Measurements from ENCODE around the gene C1QA. TPM values are rescaled to one million over a fixed set of nuclear protein-coding genes. Genes with fewer than 3 reads are reported as not detected.

The C1QA gene
- polyA plus RNA-seq, 2 of the 4 experiments (the other 2 are of a cell fraction): not detected

DNA sequence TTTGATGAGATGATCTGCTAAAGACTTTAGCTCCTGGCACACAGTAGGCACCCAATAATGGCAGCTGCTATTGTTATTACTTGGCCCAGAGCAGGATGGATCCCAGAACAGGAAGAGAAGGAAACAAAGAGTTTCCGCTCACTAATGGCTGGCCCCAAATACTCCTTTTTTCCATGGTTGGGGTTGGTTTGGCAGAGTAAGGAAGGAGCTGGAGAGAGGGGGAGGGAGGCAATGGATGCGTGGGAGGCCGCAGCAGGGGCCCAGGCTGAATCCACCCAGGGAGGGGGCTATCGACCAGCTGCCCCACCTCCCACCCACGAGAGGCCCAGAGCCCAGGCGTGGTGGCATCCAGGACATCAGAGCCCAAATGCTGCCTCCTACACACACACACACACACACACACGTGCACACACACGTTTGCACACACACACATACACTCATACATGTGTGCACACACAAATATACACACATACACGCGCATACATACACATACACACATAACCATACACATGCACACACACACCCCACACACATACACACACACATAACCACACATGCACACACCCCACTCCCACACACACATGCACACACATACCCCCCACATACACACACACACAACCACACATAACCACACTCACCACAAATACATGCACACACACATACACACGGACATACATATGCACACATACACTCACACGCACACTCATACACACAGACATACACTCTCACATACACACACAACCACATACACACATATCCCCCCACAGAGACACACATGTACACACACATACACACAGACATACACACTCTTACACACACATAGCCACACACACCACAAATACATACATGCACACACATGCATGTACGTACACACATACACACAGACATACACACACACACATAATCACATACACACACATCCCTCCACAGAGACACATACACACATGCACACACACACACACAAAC, 41.8 kb downstream of the C1QA start:
- Histone ChIP-seq H3K9me3 (no peaks in the 10 kb centered on the region), H3K4me1 (0 out of 3 replicates have a peak, but pooled peaks cover 4% of the 10 kb centered on the region), H3K27ac (no peak overlapping the region), H3K4me2 (no peak overlapping the region), H3K4me3 (no peak overlapping the region)
- ChIA-PET CTCF (interaction anchor here (1.4 to 9.5 kb wide), 3 partner anchors 210 to 286 kb away, joined by 5 to 129 read pairs (median 7); no protein-coding TSS in a partner anchor), POLR2A (no interaction called here)
- WGBS (ENCODE audit: missing lambda C conversion rate): 77% methylated on average over 12 of the region's 13 CpGs
- no peak for DNase-seq (ENCODE audit: low read depth in 1 of 2, low spot score in 1 of 2)
- no peak for TF ChIP-seq RAD21 (conservative IDR thresholded peaks at IDR 0.05 in 1 of 2, IDR thresholded peaks at IDR 0.05 in 1 of 2)
- no peak for TF ChIP-seq ZFP36 (IDR thresholded peaks at IDR 0.05; ENCODE audit: borderline replicate concordance, partially characterized antibody)
- no peak for TF ChIP-seq GATA3 (IDR thresholded peaks at IDR 0.05; ENCODE audit: borderline replicate concordance)
- no peak for TF ChIP-seq RCOR1 (IDR thresholded peaks at IDR 0.05; ENCODE audit: low read depth, low read length)
- TF ChIP-seq FOSL2 (IDR thresholded peaks at IDR 0.05): no peak
- TF ChIP-seq FOSL2 (CRISPR knock-in tag; IDR thresholded peaks at IDR 0.05): no peak
- TF ChIP-seq CHD4 (IDR thresholded peaks at IDR 0.05; ENCODE audit: borderline replicate concordance): no peak
- ATAC-seq: no peak
- no peak for FAIRE-seq

DNA sequence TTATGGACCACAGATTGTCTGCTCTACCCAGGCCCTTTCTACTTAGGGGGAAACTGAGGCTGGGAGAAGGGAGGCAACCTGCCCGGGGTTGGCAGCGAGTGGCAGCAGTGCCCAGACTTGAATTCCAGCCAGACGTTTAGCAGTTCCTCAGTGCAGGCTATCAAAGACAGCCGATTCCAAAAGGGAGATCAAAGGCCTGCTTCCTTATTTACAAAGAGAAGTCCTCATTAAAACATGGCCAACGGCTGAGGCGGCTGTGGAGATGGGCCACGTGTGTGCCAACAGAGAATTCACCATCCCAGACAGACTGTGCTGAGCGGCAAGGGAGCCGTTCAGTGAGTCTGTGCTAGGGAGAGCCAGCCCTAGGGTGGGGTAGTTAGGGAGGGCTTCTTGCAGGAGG, 44.3 kb downstream of the C1QA start:
- no peaks in the 10 kb centered on the region for H3K4me1 ChIP-seq
- no peak overlapping the region for H3K4me2 ChIP-seq
- DNase-seq (ENCODE audit: low read depth in 1 of 2, low spot score in 1 of 2): no peak
- no peak for ATAC-seq
- H3K27ac ChIP-seq: no peak overlapping the region
- ChIA-PET POLR2A (no interaction called here), CTCF (interaction anchor here (2.4 kb wide), 1 partner anchor 249 kb away, joined by 8 read pairs; no protein-coding TSS in a partner anchor)
- H3K4me3 ChIP-seq: no peak overlapping the region
- TF ChIP-seq, protein P1, sequence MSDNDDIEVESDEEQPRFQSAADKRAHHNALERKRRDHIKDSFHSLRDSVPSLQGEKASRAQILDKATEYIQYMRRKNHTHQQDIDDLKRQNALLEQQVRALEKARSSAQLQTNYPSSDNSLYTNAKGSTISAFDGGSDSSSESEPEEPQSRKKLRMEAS (IDR thresholded peaks at IDR 0.05): no peak
- TF ChIP-seq TFCP2L1 (CRISPR knock-in tag; IDR thresholded peaks at IDR 0.05) (no peak), ESRRA (IDR thresholded peaks at IDR 0.05; ENCODE audit: borderline replicate concordance, low read length) (no peak), MAZ (IDR thresholded peaks at IDR 0.05; ENCODE audit: borderline replicate concordance, low read depth, low read length) (no peak), BHLHE40 (IDR thresholded peaks at IDR 0.05; ENCODE audit: low read depth, low read length) (no peak), CEBPB (IDR thresholded peaks at IDR 0.05) (no peak), HOXA7 (CRISPR knock-in tag; IDR thresholded peaks at IDR 0.05) (no peak)
- TF ChIP-seq, protein P2, sequence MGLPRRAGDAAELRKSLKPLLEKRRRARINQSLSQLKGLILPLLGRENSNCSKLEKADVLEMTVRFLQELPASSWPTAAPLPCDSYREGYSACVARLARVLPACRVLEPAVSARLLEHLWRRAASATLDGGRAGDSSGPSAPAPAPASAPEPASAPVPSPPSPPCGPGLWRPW (IDR thresholded peaks at IDR 0.05): no peak
- 61% methylated on average over 8 of the region's 9 CpGs for WGBS (ENCODE audit: missing lambda C conversion rate)
- no peaks in the 10 kb centered on the region for H3K9me3 ChIP-seq
- FAIRE-seq: no peak

DNA sequence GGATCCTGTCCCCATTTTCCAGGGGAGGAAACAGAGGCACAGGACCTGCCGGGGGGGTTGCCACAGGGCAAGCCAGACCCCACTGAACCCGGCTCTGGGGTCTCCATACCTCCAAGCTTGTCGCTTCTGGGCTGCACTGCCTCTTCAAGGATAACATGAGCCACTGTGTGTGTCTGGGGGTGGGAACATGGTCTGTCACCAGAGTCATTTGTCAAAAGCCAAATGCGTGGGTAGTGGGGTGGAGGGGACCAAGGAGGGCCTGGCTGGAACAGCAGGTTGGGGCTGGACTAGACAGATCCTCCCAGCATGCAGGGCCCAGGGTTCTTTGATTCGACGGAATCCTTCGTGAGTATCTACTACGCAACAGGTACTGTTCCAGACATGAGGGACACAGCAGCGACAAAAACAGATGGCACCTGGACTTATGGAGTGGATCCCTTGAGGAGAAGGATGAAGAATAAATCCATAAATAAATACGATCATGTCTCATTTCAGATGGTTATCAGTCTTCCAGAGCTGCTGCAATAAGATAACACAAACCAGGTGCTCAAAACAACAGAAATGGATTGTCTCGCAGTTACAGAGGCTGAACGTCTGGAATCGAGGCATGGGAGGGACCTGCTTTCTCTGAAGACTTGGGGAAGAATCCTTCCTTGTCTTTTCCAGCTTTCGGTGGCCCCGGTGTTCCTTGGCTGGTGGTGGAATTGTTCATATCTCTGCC, 45.3 kb downstream of the C1QA start:
- DNase-seq (ENCODE audit: low read depth in 1 of 2, low spot score in 1 of 2) (no peak), FAIRE-seq (no peak), ATAC-seq (no peak)
- Histone ChIP-seq H3K9me3 (no peaks in the 10 kb centered on the region), H3K27ac (no peak overlapping the region), H3K4me1 (no peaks in the 10 kb centered on the region), H3K4me2 (no peak overlapping the region), H3K4me3 (no peak overlapping the region)
- 61% methylated on average over 15 of the region's 15 CpGs for WGBS (ENCODE audit: missing lambda C conversion rate)
- ChIA-PET POLR2A (no interaction called here), CTCF (interaction anchor here (0.7 kb wide), 1 partner anchor 9 kb away, joined by 3 read pairs; no protein-coding TSS in a partner anchor)
- TF ChIP-seq, protein P3, sequence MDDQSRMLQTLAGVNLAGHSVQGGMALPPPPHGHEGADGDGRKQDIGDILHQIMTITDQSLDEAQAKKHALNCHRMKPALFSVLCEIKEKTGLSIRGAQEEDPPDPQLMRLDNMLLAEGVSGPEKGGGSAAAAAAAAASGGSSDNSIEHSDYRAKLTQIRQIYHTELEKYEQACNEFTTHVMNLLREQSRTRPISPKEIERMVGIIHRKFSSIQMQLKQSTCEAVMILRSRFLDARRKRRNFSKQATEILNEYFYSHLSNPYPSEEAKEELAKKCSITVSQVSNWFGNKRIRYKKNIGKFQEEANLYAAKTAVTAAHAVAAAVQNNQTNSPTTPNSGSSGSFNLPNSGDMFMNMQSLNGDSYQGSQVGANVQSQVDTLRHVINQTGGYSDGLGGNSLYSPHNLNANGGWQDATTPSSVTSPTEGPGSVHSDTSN (IDR thresholded peaks at IDR 0.05): no peak
- TF ChIP-seq, protein P4, sequence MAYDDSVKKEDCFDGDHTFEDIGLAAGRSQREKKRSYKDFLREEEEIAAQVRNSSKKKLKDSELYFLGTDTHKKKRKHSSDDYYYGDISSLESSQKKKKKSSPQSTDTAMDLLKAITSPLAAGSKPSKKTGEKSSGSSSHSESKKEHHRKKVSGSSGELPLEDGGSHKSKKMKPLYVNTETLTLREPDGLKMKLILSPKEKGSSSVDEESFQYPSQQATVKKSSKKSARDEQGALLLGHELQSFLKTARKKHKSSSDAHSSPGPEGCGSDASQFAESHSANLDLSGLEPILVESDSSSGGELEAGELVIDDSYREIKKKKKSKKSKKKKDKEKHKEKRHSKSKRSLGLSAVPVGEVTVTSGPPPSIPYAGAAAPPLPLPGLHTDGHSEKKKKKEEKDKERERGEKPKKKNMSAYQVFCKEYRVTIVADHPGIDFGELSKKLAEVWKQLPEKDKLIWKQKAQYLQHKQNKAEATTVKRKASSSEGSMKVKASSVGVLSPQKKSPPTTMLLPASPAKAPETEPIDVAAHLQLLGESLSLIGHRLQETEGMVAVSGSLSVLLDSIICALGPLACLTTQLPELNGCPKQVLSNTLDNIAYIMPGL (CRISPR knock-in tag; IDR thresholded peaks at IDR 0.05; ENCODE audit: borderline replicate concordance): no peak
- TF ChIP-seq HOXB5 (CRISPR knock-in tag; IDR thresholded peaks at IDR 0.05) (no peak), RNF2 (IDR thresholded peaks at IDR 0.05; ENCODE audit: borderline replicate concordance, low read depth) (no peak), CHD4 (IDR thresholded peaks at IDR 0.05; ENCODE audit: borderline replicate concordance) (no peak), SMC3 (IDR thresholded peaks at IDR 0.05) (no peak), CBX8 (IDR thresholded peaks at IDR 0.05) (no peak), RCOR1 (IDR thresholded peaks at IDR 0.05; ENCODE audit: low read depth, low read length) (no peak), RARB (CRISPR knock-in tag; IDR thresholded peaks at IDR 0.05) (no peak), ZFP36 (IDR thresholded peaks at IDR 0.05; ENCODE audit: borderline replicate concordance, partially characterized antibody) (no peak), GATA3 (IDR thresholded peaks at IDR 0.05; ENCODE audit: borderline replicate concordance) (no peak), ZSCAN20 (CRISPR knock-in tag; IDR thresholded peaks at IDR 0.05) (no peak), PHF8 (IDR thresholded peaks at IDR 0.05; ENCODE audit: borderline replicate concordance, low read depth) (no peak), NPAS2 (CRISPR knock-in tag; IDR thresholded peaks at IDR 0.05; ENCODE audit: borderline replicate concordance) (no peak)
- TF ChIP-seq, protein P5, sequence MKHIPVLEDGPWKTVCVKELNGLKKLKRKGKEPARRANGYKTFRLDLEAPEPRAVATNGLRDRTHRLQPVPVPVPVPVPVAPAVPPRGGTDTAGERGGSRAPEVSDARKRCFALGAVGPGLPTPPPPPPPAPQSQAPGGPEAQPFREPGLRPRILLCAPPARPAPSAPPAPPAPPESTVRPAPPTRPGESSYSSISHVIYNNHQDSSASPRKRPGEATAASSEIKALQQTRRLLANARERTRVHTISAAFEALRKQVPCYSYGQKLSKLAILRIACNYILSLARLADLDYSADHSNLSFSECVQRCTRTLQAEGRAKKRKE (CRISPR knock-in tag; IDR thresholded peaks at IDR 0.05; ENCODE audit: low read depth): no peak
- TF ChIP-seq, protein P2 (IDR thresholded peaks at IDR 0.05): no peak
